HG02571 (cell line): ENCODE results near the gene ATP5PO.
"Not testable (repeated sequence)": the region's sequence is repeated elsewhere in the genome, so short reads cannot be mapped to it uniquely, and the experiment has no call there.

Experiments used
- ATAC-seq: cut with Tn5 transposase; IDR thresholded peaks from one replicate; pipeline ENCODE4 v1.9.1; 2021; ENCODE audit warnings: mild to moderate bottlenecking, moderate library complexity; ENCODE audit not compliant: unreplicated experiment

The ATP5PO gene

DNA sequence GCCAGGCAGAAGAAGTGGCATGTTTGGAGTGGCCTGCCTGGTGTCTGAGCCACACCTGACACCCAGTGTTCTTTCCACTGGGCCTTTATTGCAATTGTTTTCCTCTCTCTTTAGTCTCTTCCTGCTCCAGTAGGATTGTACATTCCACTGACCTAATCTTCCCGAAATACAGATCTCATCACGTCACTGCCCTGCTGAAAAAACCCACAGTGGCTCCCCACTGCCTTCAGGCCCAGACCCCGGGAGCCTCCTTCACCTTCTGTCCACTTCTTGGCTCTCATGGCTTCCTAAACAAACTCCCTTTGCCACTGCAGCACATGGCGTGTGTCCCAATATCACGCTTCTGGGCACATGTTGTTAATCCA is 25.3 kb upstream of the ATP5PO start:
- ATAC-seq, result no peak

- no peak for ATAC-seq
These were observed 24.7 kb upstream of the ATP5PO start for GRCh38 chr21:33940164-33940880.

- ATAC-seq, result no peak
These were observed 23.6 kb upstream of the ATP5PO start for GRCh38 chr21:33939226-33939625.

GRCh38 chr21:33938381-33938780 is 22.8 kb upstream of the ATP5PO start:
- ATAC-seq, result no peak

GRCh38 chr21:33937931-33938339 is 22.3 kb upstream of the ATP5PO start:
- no peak for ATAC-seq

DNA sequence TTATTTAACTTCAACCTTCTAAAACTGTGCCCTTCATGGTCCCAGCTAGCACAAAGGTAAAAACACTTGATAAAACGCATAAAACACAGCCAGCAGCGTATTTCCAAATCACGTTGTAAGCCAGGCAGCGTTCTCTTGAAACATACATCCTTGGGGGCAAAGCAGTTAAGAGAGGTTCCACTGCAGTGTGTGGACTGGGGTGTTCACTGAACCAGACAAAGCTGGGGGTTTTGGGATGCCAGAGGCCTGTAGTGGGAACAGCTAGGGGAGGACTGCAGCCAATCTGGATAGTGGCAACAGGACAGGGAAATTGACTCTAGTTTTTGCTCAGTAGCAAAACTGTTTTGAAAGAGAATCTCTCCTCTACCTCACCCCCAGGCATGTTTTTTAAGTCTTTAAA is 21.5 kb upstream of the ATP5PO start:
- ATAC-seq, result no peak

GRCh38 chr21:33936301-33937038 is 20.9 kb upstream of the ATP5PO start:
- no peak for ATAC-seq

DNA sequence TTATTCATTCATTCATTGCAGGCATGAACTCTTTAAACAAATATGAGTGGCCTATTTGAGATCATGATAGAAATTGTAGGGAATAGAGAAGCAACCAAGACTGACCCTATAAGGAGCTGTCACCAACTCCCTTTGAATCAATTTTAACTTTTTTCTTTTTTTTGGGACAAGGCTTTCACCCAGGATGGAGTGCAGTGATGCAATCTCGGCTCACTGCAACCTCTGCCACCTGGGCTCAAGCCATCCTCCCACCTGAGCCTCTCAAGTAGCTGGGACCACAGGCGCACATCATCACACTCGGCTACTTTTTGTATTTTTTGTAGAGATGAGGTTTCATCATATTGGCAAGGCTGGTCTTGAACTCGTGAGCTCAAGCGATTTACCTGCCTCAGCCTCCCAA is 17.1 kb upstream of the ATP5PO start:
- ATAC-seq, result no peak

DNA sequence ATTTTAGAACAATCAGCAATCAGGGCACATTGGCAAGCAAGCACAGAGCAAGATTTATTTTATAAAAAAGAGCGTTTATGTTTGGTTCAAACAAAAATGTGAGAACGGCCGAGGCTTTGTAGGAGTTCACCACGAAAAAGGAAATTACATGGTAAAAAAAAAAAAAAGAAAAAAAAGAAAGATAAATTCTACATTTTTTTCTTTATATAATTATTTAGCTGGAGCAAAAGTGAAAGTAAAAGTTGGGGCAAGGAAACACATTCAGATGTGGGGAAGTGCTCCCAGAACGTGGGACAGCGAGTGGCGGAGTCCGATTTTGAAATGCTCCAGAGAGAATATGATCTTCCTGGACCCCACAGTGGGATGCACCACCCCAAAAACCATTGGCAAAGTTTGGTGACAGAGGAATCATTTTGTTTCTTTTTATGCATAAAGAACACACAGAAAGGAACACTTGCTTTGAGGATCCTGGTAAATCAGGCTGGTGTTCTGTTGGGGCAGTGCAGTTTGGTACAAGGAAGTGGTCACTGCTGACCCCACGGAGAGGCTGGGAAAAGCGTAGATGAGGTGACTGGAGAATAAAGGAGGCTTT is 16.3 kb upstream of the ATP5PO start:
- no peak for ATAC-seq

- ATAC-seq, result not testable (repeated sequence)
These were observed 15.6 kb upstream of the ATP5PO start for GRCh38 chr21:33931052-33931798.

GRCh38 chr21:33926248-33926647 is 10.6 kb upstream of the ATP5PO start:
- ATAC-seq, result not testable (repeated sequence)

GRCh38 chr21:33924766-33925100 is 9.1 kb upstream of the ATP5PO start:
- no peak for ATAC-seq

DNA sequence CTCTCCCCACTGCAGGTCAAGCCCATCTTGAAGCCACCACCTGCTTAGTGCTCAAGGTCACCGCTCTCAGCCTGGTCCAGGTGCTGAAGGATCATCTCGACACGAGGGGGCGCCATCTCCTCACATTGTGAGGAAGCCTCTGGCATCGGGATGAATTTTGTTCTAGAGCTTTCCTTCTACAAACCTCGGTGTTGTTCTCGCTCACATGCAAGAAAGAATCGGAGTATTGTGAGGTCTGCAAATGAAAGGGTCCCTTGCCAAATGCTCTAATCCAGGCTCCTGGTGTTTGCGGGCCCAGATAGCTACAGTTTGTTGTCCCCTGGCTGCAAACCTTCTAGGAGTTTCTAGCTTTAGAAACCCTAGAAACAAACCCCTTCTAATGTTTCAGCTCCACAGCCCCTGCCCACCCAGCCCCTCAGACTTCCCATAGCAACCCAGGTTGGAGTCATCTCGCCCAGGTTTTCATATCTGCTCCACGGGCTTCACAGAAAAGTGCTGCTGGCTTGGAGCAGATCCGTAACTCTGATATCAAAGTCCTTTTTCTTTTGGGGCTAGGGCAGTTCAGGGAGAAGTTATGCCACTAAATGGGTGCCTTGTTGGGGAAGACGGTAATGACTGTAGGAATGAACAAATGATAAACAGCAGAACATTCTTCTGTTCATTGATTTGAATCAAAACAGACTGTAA is 8.6 kb upstream of the ATP5PO start:
- ATAC-seq, result no peak

DNA sequence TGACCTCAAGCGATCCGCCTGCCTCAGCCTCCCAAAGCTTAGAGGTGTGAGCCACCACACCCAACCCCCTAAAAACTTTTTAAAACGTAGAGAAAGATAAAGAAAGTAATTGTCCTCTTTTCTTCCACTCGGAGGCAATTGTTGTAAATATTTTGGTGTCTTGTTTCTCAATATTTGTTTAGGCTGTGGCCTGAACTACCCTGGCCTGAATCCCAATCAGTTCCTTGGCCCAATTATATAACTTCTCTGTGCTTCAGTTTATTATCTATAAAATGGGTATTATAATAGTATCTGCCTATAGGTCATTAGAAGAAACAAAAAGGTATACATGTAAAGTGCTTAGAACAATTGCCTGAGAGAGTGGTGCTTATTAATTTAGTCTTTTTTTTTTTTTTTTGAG is 1.8 kb upstream of the ATP5PO start:
- ATAC-seq, result no peak

- ATAC-seq, result no peak
These were observed 580 bp upstream of the ATP5PO start for GRCh38 chr21:33916200-33916567.

- ATAC-seq, result no peak
These were observed 1.4 kb downstream of the ATP5PO start for GRCh38 chr21:33914188-33914587.

DNA sequence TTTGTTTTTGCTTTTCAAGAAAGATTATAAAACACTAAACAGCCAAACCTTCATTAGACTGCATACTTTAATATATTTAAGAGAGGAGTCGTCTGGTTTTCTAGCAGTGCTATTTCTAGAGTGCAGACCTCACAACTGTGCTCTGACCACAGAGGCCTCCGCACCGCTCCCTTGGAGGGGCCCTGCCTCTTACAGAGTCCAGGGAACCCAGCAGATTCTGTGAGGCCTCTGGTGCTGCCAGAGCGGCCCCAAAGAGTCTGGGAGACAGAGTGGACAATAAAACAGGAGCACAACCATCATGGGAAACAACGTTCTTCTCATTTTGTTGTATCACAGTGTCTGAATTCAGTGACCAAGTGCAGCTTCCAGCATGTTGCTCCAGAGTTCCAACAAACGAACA is 5.8 kb downstream of the ATP5PO start:
- no peak for ATAC-seq

DNA sequence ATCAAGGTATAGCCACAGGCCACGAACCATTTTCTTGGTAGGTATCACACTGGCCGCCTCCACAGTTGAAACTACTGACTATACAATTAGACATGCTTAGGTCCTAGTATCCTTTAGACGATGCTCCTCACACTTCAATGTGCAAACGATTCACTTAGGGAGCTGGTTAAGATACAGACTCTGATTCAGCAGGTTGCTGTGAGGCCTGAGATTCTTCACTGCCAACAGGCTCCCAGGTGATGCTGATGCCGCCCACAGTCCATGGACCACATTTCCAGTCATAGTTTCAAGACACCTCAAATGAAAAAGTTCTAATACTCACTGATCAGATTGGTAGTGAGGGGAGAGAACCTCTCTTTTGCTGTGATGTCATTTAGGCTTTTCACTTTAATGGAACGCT is 6.8 kb downstream of the ATP5PO start:
- no peak for ATAC-seq

DNA sequence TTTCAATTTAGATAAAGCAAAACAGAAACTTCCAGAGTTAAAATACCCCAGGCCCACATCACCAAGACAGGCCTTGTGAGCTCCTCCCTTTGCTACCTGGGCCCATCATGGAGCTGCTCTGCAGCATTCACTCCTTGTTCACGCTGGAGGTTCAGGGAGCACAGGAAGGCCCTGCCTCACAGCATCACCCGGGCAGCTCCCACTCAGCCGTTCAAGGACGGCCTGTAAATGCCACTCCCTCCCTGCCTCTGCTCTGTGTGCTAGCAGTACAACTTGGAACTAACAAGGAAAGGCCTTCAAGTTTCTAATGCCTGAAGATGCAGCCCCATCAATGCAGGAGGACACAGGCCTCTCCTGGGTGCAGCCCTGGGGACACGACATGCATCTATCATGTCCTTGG is 11.6 kb downstream of the ATP5PO start:
- ATAC-seq, result no peak

DNA sequence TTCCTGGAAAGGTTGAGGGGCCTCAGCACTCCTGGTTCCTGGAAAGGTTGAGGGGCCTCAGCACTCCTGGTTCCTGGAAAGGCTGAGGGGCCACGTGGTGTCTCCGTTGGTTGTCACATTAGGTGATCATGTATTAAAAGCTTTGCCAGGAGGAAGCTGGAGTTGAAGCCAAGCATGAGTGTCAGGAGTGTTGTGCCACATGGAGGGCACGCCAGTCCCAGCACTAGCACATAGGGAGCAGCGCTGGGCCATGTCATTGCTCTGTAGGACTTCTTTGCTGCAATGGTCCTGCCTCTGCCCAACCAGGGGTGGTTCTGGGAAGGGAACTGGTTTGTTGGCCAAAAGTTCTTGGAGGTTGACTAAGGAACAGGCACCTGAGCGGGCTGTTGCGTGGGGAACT is 13.3 kb downstream of the ATP5PO start:
- no peak for ATAC-seq
